ENCODE results near the gene ADCY3. TPM values are rescaled to one million over a fixed set of nuclear protein-coding genes. Genes with fewer than 3 reads are reported as not detected.
"Not testable (repeated sequence)": the region's sequence is repeated elsewhere in the genome, so short reads cannot be mapped to it uniquely, and the experiment has no call there.

The ADCY3 gene
- total RNA-seq, 1 donor = 42.0 TPM

GRCh38 chr2:24836206-24836605, 83.8 kb downstream of the ADCY3 start:
- TF ChIP-seq CTCF (IDR thresholded peaks at IDR 0.05; ENCODE audit: insufficient read depth, low read length) = no peak
- no peak for DNase-seq (ENCODE audit: low read depth)

GRCh38 chr2:24835411-24835810, 84.6 kb downstream of the ADCY3 start:
- not testable (repeated sequence) for H3K4me3 ChIP-seq (ENCODE audit: low read depth, low read length)

More at GRCh38 chr2:24836206-24836605, 83.8 kb downstream of the ADCY3 start:
- H3K4me3 ChIP-seq (ENCODE audit: low read depth, low read length) = no peak overlapping the region

GRCh38 chr2:24834733-24835395, 85.2 kb downstream of the ADCY3 start:
- no peak for DNase-seq (ENCODE audit: low read depth)
- TF ChIP-seq CTCF (IDR thresholded peaks at IDR 0.05; ENCODE audit: insufficient read depth, low read length) = no peak
- no peak overlapping the region for H3K4me3 ChIP-seq (ENCODE audit: low read depth, low read length)

More at GRCh38 chr2:24835411-24835810, 84.6 kb downstream of the ADCY3 start:
- DNase-seq (ENCODE audit: low read depth) = not testable (repeated sequence)

GRCh38 chr2:24833821-24834732, 86.0 kb downstream of the ADCY3 start:
- TF ChIP-seq CTCF (IDR thresholded peaks at IDR 0.05; ENCODE audit: insufficient read depth, low read length) = no peak
- no peak for DNase-seq (ENCODE audit: low read depth)
- no peak overlapping the region for H3K4me3 ChIP-seq (ENCODE audit: low read depth, low read length)

- TF ChIP-seq CTCF (IDR thresholded peaks at IDR 0.05; ENCODE audit: insufficient read depth, low read length) = no peak
- H3K4me3 ChIP-seq (ENCODE audit: low read depth, low read length) = no peak overlapping the region
- DNase-seq (ENCODE audit: low read depth) = no peak
Observed at GRCh38 chr2:24832931-24833701, 86.9 kb downstream of the ADCY3 start.

- TF ChIP-seq CTCF (IDR thresholded peaks at IDR 0.05; ENCODE audit: insufficient read depth, low read length) = no peak
- no peak overlapping the region for H3K4me3 ChIP-seq (ENCODE audit: low read depth, low read length)
- no peak for DNase-seq (ENCODE audit: low read depth)
Observed at GRCh38 chr2:24832521-24832920, 87.5 kb downstream of the ADCY3 start.

GRCh38 chr2:24832073-24832461, 88.0 kb downstream of the ADCY3 start:
- no peak for TF ChIP-seq CTCF (IDR thresholded peaks at IDR 0.05; ENCODE audit: insufficient read depth, low read length)
- DNase-seq (ENCODE audit: low read depth) = no peak
- no peak overlapping the region for H3K4me3 ChIP-seq (ENCODE audit: low read depth, low read length)
